HFF-Myc (cell line): ENCODE data around the gene GMEB1.
A peak's percentile ranks its signal among the peaks of the same experiment; 100 is the strongest.
"Not testable (repeated sequence)": the region's sequence is repeated elsewhere in the genome, so short reads cannot be mapped to it uniquely, and the experiment has no call there.

Experiments used
- DNase-seq: peaks from one replicate; pipeline ENCODE4 v3.0.0-alpha.2; 2011; ENCODE audit warnings: low read depth; ENCODE audit errors: extremely low read depth
- H3K4me3 ChIP-seq: replicated peaks from 2 replicates; pipeline ENCODE4 v1.5.1; 2011; ENCODE audit warnings: low read depth, mild to moderate bottlenecking, control low read depth, low read length
- TF ChIP-seq, protein P1 (sequence below): IDR thresholded peaks from 2 replicates; pipeline ENCODE4 v1.5.1; 2012; ENCODE audit warnings: mild to moderate bottlenecking, low read depth, low read length, control low read depth; ENCODE audit errors: missing control alignments

GMEB1 gene

GRCh38 chr1:28682840-28683239, 14.3 kb downstream of the GMEB1 start:
- TF ChIP-seq, protein P1, sequence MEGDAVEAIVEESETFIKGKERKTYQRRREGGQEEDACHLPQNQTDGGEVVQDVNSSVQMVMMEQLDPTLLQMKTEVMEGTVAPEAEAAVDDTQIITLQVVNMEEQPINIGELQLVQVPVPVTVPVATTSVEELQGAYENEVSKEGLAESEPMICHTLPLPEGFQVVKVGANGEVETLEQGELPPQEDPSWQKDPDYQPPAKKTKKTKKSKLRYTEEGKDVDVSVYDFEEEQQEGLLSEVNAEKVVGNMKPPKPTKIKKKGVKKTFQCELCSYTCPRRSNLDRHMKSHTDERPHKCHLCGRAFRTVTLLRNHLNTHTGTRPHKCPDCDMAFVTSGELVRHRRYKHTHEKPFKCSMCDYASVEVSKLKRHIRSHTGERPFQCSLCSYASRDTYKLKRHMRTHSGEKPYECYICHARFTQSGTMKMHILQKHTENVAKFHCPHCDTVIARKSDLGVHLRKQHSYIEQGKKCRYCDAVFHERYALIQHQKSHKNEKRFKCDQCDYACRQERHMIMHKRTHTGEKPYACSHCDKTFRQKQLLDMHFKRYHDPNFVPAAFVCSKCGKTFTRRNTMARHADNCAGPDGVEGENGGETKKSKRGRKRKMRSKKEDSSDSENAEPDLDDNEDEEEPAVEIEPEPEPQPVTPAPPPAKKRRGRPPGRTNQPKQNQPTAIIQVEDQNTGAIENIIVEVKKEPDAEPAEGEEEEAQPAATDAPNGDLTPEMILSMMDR = no peak
- no peak for DNase-seq
- no peak overlapping the region for H3K4me3 ChIP-seq

DNA sequence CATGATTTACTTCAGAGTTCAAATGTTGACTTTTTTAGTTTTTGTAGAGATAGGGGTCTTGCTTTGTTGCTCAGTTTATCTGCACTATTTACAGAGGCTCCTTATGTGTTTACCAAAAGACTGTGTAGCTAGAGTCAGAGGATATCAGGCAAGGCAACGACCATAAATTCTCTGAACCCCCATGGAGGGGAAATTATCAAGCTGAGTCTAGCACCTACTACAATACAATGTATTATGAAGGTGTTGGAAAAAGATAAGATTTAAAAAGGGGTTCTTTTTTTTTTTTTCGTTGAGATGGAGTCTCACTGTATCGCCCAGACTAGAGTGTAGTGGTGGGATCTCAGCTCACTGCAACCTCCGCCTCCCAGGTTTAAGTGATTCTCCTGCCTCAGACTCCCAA, 16.4 kb downstream of the GMEB1 start:
- H3K4me3 ChIP-seq = no peak overlapping the region
- TF ChIP-seq, protein P1 = no peak
- DNase-seq = no peak

DNA sequence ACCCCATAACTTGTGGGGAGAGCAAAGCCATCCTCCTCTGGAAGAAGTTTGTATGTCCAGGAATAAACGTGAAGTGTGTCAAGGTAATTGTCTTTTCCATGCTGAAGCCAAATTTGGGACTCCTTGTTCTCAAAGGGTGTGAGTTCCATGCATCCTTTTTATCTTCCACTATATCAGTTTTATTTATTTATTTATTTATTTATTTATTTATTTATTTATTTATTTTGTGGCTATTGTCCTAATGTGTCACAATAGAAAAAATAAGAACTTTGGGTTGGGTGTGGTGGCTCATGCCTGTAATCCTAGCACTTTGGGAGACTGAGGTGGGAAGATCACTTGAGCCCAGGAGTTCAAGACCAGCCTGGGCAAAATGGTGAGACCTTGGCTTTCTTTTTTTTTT, 23.0 kb downstream of the GMEB1 start:
- not testable (repeated sequence) for DNase-seq

GRCh38 chr1:28703629-28704028, 35.0 kb downstream of the GMEB1 start:
- H3K4me3 ChIP-seq = no peak overlapping the region
- TF ChIP-seq, protein P1 = no peak
- DNase-seq = no peak

More for the DNA sequence above, 23.0 kb downstream of the GMEB1 start:
- not testable (repeated sequence) for H3K4me3 ChIP-seq

- TF ChIP-seq, protein P1 = no peak
These were observed 47.8 kb downstream of the GMEB1 start for GRCh38 chr1:28716336-28716735.

DNA sequence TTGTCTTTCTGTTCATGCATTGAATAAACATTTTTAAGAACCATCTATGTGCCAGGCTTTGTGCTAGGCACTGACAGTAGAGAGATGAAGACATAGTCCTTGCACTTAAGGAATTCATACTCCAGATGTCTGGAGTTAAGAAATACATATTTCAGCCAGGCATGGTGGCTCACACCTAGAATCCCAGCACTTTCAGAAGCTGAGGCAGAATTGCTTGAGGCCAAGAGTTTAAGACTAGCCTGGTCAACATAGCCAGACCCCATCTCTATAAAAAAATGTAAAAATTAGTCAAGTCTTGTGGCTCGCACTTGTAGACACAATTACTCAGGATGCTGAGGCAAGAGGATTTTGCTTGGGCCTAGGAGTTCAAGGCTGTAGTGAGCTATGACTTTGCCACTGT, 49.6 kb downstream of the GMEB1 start:
- no peak for DNase-seq
- H3K4me3 ChIP-seq = no peak overlapping the region
- TF ChIP-seq, protein P1 = no peak

More at GRCh38 chr1:28716336-28716735, 47.8 kb downstream of the GMEB1 start:
- DNase-seq = no peak
- no peak overlapping the region for H3K4me3 ChIP-seq

DNA sequence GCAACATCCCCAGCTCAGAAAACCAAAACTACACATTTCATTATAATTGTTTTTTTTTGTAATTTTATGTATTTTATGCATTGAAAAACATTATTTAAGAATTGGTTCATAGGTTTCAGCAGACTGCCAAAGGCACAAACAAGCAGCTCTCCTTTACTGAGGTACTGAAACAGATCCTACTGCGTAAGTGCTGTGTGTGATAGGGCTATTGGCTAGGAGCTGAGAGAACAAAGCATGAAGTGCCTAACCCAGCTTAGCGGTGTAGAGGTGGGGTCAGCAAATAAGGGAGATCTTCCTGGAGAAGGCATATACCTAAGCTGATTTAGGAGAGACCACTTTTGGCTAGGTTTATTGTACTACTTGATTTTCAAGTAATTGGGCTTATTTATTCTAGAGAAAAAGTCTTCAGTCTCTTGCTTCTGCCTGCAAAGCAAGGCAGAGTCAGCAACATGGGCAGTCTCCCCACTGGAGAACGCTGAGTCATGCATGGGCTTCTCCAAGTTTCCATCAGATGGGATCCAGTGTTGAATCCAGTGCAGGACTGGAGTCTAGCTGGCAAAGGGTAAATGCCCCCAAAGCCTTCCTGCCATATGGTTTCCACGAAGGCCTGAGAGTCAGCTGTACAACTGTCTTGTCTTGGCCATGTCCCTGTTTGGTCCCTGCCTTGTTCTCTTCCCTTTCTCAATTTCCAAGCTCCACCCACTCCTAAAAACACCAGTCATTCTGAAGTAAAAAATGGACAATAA, 50.2 kb downstream of the GMEB1 start:
- H3K4me3 ChIP-seq = no peak overlapping the region
- peak; percentile 21 for DNase-seq

More for the DNA sequence above, 50.2 kb downstream of the GMEB1 start:
- TF ChIP-seq, protein P1 = no peak
